Fibroblast of the aortic adventitia (primary cell): ENCODE results near the gene TMEM147. TPM values are rescaled to one million over a fixed set of nuclear protein-coding genes. Genes with fewer than 3 reads are reported as not detected.
A peak's percentile ranks its signal among the peaks of the same experiment; 100 is the strongest.

ENCODE experiments used
- DNase-seq: peaks from one replicate; pipeline ENCODE4 v3.0.0-alpha.2; 2010; ENCODE audit warnings: low read depth
- H3K4me3 ChIP-seq: 2 replicates; pipeline ENCODE4 v1.5.1; 2011; ENCODE audit warnings: low read depth, mild to moderate bottlenecking, control low read depth, low read length, moderate library complexity
- total RNA-seq: library from RNA; depleted of rRNA; stranded (reverse); fragments of >200 nt; gene quantifications from 2 replicates; pipeline ENCODE4 v1.2.3, GENCODE V29; 2012; ENCODE audit warnings: low replicate concordance
- TF ChIP-seq, protein P1 (sequence below): IDR thresholded peaks from 2 replicates; pipeline ENCODE4 v1.5.1; 2011; ENCODE audit warnings: mild to moderate bottlenecking, low read length, control low read depth, inconsistent platforms; ENCODE audit not compliant: insufficient read depth

TMEM147 gene
- total RNA-seq, 1 donor: 63.7 TPM

DNA sequence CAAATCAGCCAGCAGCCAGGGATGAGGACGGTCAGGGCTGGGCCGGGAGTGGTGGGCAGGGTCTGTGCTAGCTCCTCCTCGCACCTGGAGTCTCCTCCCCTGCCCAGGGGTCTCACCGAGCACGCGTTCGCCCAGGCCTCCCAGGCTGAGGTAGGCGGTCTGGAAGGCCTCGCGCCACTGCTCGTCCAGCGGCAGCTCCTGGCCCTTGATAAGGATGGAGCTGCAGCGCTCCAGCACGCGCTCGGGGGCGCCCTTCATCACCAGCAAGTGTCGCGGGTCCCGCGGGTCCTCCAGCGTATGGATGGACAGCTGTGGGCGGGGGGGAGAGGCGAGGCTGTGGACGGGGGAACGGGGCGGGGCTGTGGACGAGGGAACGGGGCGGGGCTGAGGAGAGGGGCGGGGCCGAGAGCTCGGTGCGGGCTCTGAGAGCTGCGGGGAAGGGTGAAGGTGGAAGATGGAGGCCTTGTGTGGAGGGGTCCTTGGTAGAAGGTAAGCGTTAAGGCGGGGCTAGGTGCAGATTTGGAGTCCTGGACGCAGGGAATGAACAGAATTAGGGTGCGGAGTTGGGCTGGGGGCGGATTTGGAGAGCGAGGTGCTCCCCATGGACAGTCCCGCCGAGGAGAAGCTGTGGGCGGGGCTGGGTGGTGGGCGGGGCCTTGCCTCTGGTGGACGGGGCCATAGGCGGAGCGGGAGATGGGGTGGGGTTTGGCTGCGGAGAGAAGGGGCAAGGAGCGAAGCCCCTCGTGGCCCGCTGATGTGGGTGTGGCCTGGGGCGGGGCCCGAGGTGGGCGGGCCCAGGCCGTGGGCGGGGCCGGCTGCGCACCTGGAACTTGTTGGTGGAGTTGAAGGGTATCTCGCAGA lies 12.3 kb downstream of the TMEM147 start:
- peak overlapping the region; percentile 54 for H3K4me3 ChIP-seq
- peak; percentile 16 for DNase-seq
- TF ChIP-seq, protein P1, sequence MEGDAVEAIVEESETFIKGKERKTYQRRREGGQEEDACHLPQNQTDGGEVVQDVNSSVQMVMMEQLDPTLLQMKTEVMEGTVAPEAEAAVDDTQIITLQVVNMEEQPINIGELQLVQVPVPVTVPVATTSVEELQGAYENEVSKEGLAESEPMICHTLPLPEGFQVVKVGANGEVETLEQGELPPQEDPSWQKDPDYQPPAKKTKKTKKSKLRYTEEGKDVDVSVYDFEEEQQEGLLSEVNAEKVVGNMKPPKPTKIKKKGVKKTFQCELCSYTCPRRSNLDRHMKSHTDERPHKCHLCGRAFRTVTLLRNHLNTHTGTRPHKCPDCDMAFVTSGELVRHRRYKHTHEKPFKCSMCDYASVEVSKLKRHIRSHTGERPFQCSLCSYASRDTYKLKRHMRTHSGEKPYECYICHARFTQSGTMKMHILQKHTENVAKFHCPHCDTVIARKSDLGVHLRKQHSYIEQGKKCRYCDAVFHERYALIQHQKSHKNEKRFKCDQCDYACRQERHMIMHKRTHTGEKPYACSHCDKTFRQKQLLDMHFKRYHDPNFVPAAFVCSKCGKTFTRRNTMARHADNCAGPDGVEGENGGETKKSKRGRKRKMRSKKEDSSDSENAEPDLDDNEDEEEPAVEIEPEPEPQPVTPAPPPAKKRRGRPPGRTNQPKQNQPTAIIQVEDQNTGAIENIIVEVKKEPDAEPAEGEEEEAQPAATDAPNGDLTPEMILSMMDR: no peak

DNA sequence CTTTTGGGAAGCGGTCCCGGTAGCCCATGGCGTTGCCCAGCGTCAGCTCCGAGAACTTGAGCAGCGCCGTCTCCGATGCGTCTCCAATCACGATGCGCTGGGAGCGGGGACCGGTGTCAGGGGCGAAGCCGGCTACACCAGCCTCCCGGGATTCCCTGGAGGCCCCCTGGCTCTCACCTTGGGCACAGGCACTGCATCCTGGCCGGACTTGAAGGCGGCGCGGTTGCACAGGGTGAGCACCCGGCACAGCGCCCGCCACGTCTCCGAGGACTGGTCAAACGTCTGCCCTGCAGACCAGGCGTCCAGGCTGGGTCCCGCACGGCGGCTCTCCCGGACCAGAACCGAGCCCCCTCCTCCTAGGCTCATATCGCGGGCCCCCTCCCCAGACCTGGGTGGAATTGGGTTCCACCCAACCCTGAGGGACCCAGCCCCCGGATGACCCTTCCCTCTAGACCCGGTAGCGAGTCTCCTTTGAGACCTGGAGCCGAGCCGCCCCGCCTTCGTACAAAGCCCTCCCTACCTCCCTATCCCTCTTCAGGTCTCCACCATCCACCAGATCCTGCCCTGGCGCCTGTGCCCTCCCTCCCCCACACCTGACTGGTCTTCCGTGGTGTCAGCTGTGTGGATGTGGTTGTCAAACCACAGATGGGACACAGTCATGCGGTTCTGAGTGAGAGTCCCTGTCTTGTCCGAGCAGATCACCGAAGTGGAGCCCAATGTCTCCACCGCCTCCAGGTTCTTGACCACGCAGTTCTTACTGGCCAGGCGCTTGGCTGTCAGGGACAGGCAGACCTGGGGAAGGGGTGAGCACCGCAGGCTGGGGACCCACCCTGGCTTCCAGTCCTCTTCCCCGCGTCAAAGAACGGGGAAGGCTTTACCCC lies 13.2 kb downstream of the TMEM147 start:
- H3K4me3 ChIP-seq: peak overlapping the region; percentile 54
- DNase-seq: no peak
- TF ChIP-seq, protein P1: no peak

DNA sequence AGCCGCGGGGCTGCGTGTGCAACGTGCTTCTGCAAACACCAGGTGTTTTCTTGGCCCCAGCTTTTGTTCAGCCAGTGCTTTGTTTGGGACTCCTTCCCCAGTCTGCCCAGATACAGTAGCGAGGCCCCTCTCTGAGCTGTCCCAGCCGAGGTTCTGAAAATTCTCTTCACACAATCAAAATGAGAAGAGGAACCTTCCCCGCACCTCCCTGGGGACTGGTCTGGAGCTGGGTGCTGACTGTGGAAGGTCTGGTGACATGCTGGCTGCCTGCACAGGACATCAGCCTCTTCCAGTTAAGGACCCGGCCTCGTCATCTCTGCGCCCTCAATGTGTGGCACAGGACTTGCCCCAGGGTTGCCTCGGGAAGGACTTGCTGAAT lies 13.8 kb downstream of the TMEM147 start:
- TF ChIP-seq, protein P1: no peak
- DNase-seq: no peak
- H3K4me3 ChIP-seq: no peak overlapping the region

DNA sequence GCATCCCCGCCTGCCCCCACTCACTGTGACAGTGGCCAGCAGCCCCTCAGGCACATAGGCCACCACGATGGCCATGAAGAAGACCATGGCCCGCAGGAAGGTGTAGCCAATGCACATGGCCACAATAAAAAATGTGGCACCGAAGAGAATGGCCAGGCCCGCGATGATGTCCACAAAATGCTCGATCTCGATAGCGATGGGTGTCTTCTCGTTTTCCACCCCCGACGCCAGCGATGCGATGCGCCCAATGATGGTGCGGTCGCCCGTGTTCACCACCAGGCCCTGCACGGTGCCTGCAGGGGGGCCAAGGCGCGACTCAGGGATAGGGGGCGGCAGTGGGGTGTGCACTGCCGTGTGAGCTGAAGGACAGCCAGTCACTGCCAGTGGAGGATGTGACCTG lies 14.4 kb downstream of the TMEM147 start:
- TF ChIP-seq, protein P1: no peak
- no peak overlapping the region for H3K4me3 ChIP-seq
- DNase-seq: no peak

DNA sequence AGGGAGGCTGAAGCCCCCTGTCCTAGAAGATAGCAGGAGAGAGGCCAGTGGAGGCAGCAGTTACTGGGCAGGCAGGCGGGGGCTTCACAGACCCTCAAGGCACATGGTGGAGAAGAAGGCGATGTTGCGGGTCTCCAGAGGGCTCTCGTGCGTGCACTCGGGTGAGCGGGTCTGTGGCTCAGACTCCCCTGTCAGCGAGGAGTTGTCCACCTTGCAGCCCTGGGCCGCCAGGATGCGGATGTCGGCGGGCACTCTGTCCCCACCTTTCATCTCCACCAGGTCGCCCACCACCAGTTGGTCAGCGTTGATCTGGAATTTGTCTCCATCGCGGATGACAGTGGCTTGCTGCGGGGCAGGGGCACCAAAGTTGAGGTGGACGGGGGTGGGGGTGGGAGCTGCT lies 14.8 kb downstream of the TMEM147 start:
- H3K4me3 ChIP-seq: no peak overlapping the region
- no peak for DNase-seq
- TF ChIP-seq, protein P1: no peak

DNA sequence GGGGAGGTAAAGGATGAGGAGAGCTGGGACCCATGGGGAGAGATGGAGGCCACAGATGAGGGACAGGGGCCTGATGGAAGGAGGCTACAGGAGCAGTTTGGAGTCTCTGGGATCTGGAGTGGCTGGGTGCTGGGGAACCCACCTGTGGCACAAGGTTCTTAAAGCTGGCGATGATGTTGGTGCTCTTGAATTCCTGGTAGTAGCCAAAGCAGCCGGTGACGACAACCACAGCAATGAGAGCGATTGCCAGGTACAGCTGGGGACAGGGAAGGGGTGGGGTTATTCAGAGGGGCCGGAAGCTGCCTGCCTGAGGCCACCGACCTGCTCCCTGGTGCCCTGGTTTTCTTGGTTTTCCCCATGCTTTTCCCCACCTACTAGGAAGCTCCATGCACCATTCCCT lies 15.3 kb downstream of the TMEM147 start:
- no peak overlapping the region for H3K4me3 ChIP-seq
- DNase-seq: no peak
- TF ChIP-seq, protein P1: no peak
